Activated naive CD8-positive, alpha-beta T cell treated with anti-CD3 and anti-CD28 coated beads for 36 hours (primary cell): ENCODE results near the gene ITM2C. TPM values are rescaled to one million over a fixed set of nuclear protein-coding genes. Genes with fewer than 3 reads are reported as not detected.
A peak's percentile ranks its signal among the peaks of the same experiment; 100 is the strongest.

Experiments used
- DNase-seq: peaks from one replicate; pipeline ENCODE4 v3.0.0; 2021
- H3K27ac Mint-ChIP-seq: one replicate; pipeline ENCODE4 v1.8.0; 2022; ENCODE audit warnings: mild to moderate bottlenecking, moderate library complexity, mixed read lengths
- H3K27me3 Mint-ChIP-seq: one replicate; pipeline ENCODE4 v1.8.0; 2022; ENCODE audit warnings: mild to moderate bottlenecking, mixed read lengths
- H3K36me3 Mint-ChIP-seq: one replicate; pipeline ENCODE4 v1.8.0; 2021; ENCODE audit warnings: mild to moderate bottlenecking, mixed read lengths
- H3K4me1 Mint-ChIP-seq: one replicate; pipeline ENCODE4 v1.8.0; 2021; ENCODE audit warnings: mixed read lengths
- H3K4me3 Mint-ChIP-seq: one replicate; pipeline ENCODE4 v1.8.0; 2022; ENCODE audit warnings: mild to moderate bottlenecking, moderate library complexity, mixed read lengths
- H3K9me3 Mint-ChIP-seq: one replicate; pipeline ENCODE4 v1.8.0; 2022; ENCODE audit warnings: mixed read lengths
- total RNA-seq, 2 experiments: library from RNA; stranded (reverse); gene quantifications; one replicate each; pipeline ENCODE4 v1.2.3, GENCODE V29; 2021

ITM2C gene
- total RNA-seq, 2 experiments from 2014 or later = 69.9 to 73.6 TPM

DNA sequence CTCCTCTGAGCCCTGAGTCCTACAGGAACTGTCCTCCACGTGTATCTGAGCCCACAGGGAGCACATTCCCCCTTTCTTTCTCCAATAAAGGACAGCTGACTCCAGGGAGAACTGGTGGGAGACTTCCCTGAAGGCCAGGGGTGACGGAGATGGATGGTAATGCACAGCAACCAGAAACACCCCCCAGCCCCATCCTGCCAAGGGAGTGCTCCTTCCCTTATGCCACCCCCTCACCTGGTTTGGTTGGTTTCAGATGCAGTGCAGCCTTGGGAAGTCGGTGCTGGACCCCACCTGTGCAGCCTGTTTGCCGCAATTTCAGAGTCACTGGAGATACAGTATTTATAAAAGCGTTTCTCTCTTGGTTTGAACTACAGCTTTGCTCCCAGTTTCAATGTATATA, 36.3 kb downstream of the ITM2C start:
- peaks cover under 1% of the 10 kb centered on the region for H3K36me3 Mint-ChIP-seq
- no peak overlapping the region for H3K27ac Mint-ChIP-seq
- no peak for DNase-seq
- no peaks in the 10 kb centered on the region for H3K9me3 Mint-ChIP-seq
- H3K4me1 Mint-ChIP-seq = peaks cover 54% of the 10 kb centered on the region
- H3K27me3 Mint-ChIP-seq = no peaks in the 10 kb centered on the region
- no peak overlapping the region for H3K4me3 Mint-ChIP-seq

- DNase-seq = peak; percentile 66
- Mint-ChIP-seq H3K27ac (no peak overlapping the region), H3K4me1 (peaks cover 65% of the 10 kb centered on the region), H3K36me3 (peaks cover 11% of the 10 kb centered on the region), H3K9me3 (no peaks in the 10 kb centered on the region), H3K27me3 (no peaks in the 10 kb centered on the region), H3K4me3 (no peak overlapping the region)
Observed at GRCh38 chr2:230902180-230902899, 37.6 kb downstream of the ITM2C start.

GRCh38 chr2:230903231-230904150, 38.7 kb downstream of the ITM2C start:
- peaks cover 73% of the 10 kb centered on the region for H3K4me1 Mint-ChIP-seq
- DNase-seq = no peak
- H3K27ac Mint-ChIP-seq = no peak overlapping the region
- H3K9me3 Mint-ChIP-seq = no peaks in the 10 kb centered on the region
- peaks cover 18% of the 10 kb centered on the region for H3K36me3 Mint-ChIP-seq
- H3K4me3 Mint-ChIP-seq = no peak overlapping the region
- no peaks in the 10 kb centered on the region for H3K27me3 Mint-ChIP-seq

GRCh38 chr2:230904856-230905447, 40.2 kb downstream of the ITM2C start:
- no peaks in the 10 kb centered on the region for H3K27me3 Mint-ChIP-seq
- peaks cover 77% of the 10 kb centered on the region for H3K4me1 Mint-ChIP-seq
- H3K27ac Mint-ChIP-seq = peak overlapping the region; percentile 94
- H3K4me3 Mint-ChIP-seq = peak overlapping the region; percentile 70
- DNase-seq = no peak
- no peaks in the 10 kb centered on the region for H3K9me3 Mint-ChIP-seq
- H3K36me3 Mint-ChIP-seq = peaks cover 31% of the 10 kb centered on the region

DNA sequence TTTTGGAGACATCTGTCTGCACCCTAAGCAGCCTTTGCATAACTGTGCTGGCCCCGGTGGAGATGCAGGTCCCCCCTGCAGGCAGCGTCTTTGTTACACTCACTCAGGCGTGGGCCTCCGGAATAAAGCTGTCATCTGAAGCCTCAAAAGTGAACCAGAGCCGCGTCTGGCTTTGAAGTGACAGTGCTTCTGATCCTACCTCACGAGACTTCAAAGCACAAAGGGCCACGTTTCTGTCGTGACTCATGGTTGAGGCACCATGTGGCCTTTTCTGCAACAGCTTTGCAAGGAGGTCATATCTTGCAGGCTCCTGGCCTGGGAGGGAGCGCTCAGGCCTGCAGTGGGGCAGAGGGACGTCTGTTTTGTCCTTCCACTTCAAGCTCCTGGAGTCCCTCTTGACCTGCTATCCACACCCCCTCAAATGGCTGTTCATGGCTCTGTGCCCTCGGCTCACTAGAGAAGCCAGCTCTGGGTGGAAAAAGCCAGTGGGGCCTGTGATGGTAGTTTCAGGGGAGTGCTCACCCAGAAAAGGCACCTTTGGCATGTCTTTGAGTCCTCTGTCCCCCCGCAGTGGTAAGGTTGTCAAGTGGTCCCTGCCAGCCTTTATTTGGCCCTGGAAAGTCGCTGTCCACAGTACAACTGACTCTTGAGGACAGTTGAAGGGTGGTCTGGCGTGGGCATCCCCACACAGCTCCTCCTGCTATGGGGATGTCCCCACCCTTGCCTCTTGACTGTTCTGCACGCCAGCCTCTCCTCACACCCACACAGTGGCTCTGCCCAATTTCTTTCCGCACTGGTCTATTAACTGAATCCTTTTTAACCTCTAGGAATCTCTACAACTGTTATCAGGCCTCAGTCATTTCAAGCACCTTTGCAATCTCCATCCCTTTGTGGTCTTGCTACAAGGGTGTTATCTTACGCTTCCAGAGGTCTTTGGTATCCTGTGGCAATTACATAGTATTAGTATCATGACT, 41.0 kb downstream of the ITM2C start:
- peak; percentile 91 for DNase-seq
- Mint-ChIP-seq H3K27ac (peak overlapping the region; percentile 94), H3K27me3 (no peaks in the 10 kb centered on the region), H3K36me3 (peaks cover 38% of the 10 kb centered on the region), H3K4me3 (peak overlapping the region; percentile 79), H3K4me1 (peaks cover 78% of the 10 kb centered on the region), H3K9me3 (no peaks in the 10 kb centered on the region)

GRCh38 chr2:230906471-230907230, 41.9 kb downstream of the ITM2C start:
- H3K4me3 Mint-ChIP-seq = peak overlapping the region; percentile 79
- no peaks in the 10 kb centered on the region for H3K27me3 Mint-ChIP-seq
- H3K27ac Mint-ChIP-seq = peak overlapping the region; percentile 94
- DNase-seq = no peak
- peaks cover 88% of the 10 kb centered on the region for H3K4me1 Mint-ChIP-seq
- H3K9me3 Mint-ChIP-seq = no peaks in the 10 kb centered on the region
- H3K36me3 Mint-ChIP-seq = peaks cover 44% of the 10 kb centered on the region

GRCh38 chr2:230907361-230908091, 42.8 kb downstream of the ITM2C start:
- Mint-ChIP-seq H3K27me3 (no peaks in the 10 kb centered on the region), H3K9me3 (no peaks in the 10 kb centered on the region), H3K4me3 (peak overlapping the region; percentile 79), H3K27ac (peak overlapping the region; percentile 42), H3K36me3 (peaks cover 44% of the 10 kb centered on the region), H3K4me1 (peaks cover 84% of the 10 kb centered on the region)
- DNase-seq = no peak

GRCh38 chr2:230908092-230908594, 43.4 kb downstream of the ITM2C start:
- H3K4me1 Mint-ChIP-seq = peaks cover 78% of the 10 kb centered on the region
- H3K4me3 Mint-ChIP-seq = peak overlapping the region; percentile 79
- no peaks in the 10 kb centered on the region for H3K9me3 Mint-ChIP-seq
- peak overlapping the region; percentile 85 for H3K27ac Mint-ChIP-seq
- H3K27me3 Mint-ChIP-seq = no peaks in the 10 kb centered on the region
- no peak for DNase-seq
- peaks cover 44% of the 10 kb centered on the region for H3K36me3 Mint-ChIP-seq

GRCh38 chr2:230908595-230909191, 44.0 kb downstream of the ITM2C start:
- H3K36me3 Mint-ChIP-seq = peaks cover 48% of the 10 kb centered on the region
- DNase-seq = peak; percentile 62
- no peaks in the 10 kb centered on the region for H3K27me3 Mint-ChIP-seq
- peak overlapping the region; percentile 79 for H3K4me3 Mint-ChIP-seq
- no peaks in the 10 kb centered on the region for H3K9me3 Mint-ChIP-seq
- H3K27ac Mint-ChIP-seq = peak overlapping the region; percentile 85
- peaks cover 77% of the 10 kb centered on the region for H3K4me1 Mint-ChIP-seq

DNA sequence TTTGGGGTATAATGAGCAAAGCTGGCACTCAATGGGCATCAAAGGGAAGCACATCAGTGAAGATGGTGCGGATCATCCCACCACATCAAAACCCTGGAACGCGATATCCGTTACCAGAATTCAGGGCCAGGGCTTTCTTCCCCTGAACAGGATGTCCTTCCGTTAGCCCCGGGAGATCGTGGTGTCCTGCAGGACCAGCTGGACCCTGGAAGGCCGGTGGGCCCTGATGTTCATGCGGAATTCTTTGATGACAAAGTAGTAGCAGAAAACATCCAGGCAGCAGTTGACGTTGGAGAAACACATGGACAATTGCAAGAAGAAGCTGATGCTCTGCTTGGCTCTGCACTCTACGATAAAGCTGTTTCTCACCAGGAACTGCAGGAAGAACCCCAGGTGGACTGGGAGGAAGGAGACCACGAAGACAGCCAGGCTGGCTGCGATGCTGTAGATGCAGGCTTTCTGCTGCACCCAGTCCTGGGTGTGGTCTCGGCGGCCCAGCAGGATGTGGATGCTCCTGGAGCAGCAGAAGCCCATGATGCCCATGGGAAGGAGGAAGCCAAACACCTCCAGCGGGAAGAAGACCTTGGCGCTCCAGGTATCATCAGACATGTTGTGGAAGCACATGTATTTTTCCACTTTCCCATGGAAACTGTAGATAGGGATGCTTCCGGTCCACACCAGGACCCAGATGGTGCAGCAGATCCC, 45.3 kb downstream of the ITM2C start:
- Mint-ChIP-seq H3K27me3 (no peaks in the 10 kb centered on the region), H3K4me3 (no peak overlapping the region)

GRCh38 chr2:230910546-230911177, 45.9 kb downstream of the ITM2C start:
- Mint-ChIP-seq H3K4me1 (peaks cover 75% of the 10 kb centered on the region), H3K4me3 (no peak overlapping the region), H3K9me3 (no peaks in the 10 kb centered on the region), H3K36me3 (peaks cover 55% of the 10 kb centered on the region), H3K27ac (no peak overlapping the region), H3K27me3 (no peaks in the 10 kb centered on the region)
- no peak for DNase-seq

More for the DNA sequence above, 45.3 kb downstream of the ITM2C start:
- DNase-seq = no peak
- H3K9me3 Mint-ChIP-seq = no peaks in the 10 kb centered on the region
- H3K4me1 Mint-ChIP-seq = peaks cover 75% of the 10 kb centered on the region
- peak overlapping the region; percentile 71 for H3K27ac Mint-ChIP-seq
- peaks cover 52% of the 10 kb centered on the region for H3K36me3 Mint-ChIP-seq

DNA sequence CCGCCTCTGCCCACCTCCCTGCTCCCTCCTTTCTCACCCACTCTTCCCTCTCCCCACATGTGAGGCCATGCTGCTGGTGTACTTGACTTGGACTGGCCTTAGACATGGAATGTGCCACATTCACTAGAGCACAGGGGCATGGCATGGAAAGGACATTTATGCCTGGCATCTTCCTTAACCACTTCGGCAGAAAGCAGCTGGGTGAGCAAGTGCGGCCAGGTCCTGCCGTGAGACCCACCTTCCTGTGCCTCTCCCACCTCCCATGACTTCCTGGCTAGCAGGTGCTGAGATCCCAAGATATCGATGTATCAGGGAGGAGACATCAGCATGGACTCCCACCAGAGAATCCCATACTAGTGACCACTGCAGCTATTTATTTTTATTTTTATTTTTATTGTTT, 47.3 kb downstream of the ITM2C start:
- DNase-seq = no peak
- H3K27me3 Mint-ChIP-seq = no peaks in the 10 kb centered on the region
- H3K27ac Mint-ChIP-seq = no peak overlapping the region
- H3K4me3 Mint-ChIP-seq = no peak overlapping the region
- H3K9me3 Mint-ChIP-seq = no peaks in the 10 kb centered on the region
- H3K4me1 Mint-ChIP-seq = peaks cover 75% of the 10 kb centered on the region
- H3K36me3 Mint-ChIP-seq = peaks cover 49% of the 10 kb centered on the region
